ENCODE measurements around the gene CIAO3. TPM values are rescaled to one million over a fixed set of nuclear protein-coding genes. Genes with fewer than 3 reads are reported as not detected.
"Not testable (repeated sequence)": the region's sequence is repeated elsewhere in the genome, so short reads cannot be mapped to it uniquely, and the experiment has no call there.

Gene CIAO3
- total RNA-seq, 1 experiment from 2014 or later, result 31.9 TPM

DNA sequence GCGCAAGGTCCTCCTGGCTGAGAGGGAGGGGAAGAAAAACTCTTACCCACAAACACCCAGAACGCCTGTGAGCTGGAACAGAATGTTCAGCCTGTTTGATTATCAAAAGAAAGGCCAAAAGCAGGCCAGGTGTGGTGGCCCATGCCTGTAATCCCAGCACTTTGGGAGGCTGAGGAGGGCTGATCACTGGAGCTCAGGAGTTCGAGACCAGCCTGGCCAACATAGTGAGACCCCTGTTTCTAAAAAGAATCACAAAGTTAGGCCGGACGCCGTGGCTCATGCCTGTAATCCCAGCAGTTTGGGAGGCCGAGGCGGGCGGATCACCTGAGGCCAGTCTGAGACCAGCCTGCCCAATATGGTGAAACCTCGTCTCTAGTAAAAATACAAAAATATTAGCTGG lies 35.5 kb upstream of the CIAO3 start:
- DNase-seq (ENCODE audit: low read depth), result not testable (repeated sequence)

DNA sequence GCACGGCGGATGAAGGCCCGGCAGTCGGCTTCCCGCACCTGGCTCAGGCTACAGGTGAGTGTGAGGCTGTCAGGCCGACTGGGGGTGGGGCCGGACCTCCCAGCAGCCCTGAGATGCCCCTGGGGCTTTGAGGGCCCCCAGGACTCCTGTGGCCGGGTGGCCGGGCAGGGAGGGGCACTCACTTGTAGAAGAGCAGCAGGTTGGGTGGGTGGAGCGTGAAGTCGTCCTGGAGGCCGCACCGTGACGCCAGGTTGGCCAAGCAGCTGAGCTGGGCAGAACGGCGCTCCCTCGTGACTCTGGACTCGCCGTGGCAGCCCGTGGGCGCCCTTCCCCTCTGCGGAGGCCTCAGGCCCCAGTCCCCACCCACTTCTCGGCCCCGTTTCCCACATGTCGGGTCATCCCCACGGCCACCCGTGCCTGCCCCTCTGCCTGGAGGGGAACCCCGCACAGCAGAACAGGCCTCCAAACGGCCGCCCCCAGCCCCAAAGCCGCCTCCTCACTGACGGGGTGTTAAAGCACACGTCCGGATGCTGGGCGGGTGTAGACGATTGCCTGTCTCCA lies 34.5 kb upstream of the CIAO3 start:
- DNase-seq (ENCODE audit: low read depth), result no peak

DNA sequence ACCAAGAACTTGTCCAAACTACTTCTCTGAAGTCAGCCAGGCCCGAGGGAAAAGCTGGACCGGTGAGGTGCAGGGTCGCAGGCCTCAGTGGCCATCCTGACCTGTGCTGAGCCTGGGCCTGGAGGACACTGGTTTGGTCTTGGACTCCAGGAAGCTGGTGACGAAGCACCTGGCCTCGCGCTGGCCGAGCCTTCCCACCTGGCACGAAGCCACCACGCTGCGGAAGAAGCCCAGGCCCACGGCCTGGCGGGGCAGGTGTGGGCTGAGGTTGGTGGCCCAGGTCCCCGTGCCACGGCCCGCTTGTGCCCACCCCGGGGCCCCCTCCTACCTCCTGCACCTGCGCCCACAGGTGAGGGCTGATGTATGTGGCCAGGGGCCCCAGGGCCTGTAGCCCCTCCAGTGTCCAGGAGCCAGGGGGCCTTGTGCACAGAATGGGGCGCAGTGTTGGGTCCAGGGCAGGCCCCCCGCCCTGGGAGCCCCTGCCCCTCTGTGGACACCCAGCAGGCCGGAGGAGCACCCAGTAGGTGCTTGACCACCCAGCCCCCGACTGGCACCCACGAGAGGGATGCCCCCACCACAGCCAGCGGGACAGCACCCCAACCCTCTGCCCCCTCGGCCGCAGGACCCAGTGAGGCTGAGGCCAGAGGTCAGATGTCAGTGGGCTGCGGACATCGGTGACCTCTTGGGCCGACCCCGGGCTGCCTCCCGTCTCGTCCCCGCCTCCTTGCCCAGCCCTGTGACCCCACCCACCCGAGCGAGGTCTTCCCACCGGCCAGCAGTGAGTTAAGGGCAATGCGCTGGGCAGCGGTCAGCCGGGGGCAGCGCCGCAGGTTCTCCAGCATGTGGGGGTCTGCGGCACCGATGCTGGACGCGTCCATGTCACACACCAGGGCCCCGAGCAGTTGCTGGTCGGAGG lies 33.5 kb upstream of the CIAO3 start:
- DNase-seq (ENCODE audit: low read depth), result no peak

DNA sequence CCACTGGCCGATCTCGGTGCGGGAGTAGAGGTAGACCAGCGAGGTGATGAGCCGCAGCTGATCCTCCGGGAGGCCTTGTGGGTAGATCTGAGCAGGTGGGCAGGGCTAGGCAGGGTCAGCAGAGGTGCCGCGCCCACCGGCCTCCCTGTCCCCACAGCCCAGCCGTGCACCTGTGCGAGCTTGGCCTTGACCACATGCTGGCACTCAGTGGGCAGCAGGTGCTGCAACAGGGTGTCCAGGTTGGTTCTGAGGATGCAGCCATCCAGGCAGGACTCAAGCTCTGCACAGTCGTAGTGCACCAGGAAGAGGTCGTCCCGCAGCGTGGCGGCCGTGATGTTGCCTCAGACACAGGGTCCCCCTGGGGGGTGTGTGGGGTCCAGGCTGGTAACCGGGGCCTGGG lies 32.2 kb upstream of the CIAO3 start:
- no peak for DNase-seq (ENCODE audit: low read depth)

DNA sequence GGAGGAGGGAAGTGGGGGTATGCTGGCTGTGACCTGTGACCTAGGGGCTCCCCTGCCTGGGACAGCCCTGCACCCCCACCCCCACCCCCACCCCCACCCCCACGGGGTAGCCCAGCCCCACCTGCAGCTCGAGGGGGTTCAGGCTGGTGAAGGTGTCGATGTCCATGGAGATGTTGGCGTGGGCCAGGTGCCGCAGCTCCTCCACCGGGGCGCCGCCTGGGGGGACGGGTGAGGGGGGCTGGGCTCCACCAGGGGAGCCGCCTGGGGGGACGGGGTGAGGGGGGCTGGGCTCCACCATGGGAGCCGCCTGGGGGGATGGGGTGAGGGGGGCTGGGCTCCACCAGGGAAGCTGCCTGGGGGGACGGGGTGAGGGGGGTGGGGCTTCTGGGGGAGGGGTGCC lies 29.6 kb upstream of the CIAO3 start:
- no peak for DNase-seq (ENCODE audit: low read depth)

DNA sequence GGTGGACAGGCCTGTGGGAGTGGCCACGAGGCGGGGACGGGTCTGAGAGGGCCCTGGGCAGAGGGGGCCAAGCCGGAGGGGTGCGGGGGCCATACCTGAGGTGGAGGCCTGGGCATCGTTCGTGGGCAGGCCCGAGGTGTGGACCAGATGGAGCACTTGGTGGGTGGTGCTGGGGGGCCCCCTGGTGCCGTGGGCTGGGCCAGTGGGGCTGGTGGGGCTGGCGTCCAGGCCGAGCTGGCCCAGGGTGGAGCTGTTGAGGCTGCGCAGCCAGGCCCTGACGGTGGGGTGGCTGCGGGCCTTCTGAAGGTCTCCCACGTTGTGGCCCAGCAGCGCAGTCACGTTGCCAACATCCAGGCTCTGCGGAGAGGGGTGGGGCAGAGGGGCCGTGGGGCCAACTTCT lies 29.1 kb upstream of the CIAO3 start:
- no peak for DNase-seq (ENCODE audit: low read depth)

DNA sequence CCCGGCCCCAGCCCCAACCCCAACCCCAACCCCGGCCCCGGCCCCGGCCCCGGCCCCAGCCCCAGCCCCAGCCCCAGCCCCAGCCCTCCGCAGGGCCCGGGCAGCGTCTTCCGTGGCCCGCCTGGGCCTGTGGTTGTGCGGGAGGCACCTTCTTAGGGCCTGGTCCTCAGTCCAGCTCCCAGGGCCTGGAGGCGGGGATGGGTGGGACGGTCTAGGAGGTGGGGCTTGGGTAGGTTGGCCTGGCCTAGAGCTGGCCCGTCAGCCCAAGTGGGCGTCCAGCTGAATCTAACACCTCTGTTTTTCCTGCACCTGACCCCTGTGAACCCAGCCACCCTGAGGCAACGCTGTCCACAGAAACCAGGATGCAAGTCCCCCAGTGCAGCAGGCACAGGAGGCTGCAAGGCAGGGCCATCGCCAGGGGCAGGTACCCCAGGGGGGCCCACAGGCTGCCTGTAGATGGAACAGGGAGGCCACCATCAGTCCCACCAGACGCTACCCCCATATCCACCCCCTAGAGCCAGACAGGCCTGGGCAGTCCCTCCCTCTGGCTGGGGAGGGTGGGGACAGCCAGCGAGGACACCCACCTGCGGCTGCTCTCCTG lies 28.5 kb upstream of the CIAO3 start:
- DNase-seq (ENCODE audit: low read depth), result no peak

DNA sequence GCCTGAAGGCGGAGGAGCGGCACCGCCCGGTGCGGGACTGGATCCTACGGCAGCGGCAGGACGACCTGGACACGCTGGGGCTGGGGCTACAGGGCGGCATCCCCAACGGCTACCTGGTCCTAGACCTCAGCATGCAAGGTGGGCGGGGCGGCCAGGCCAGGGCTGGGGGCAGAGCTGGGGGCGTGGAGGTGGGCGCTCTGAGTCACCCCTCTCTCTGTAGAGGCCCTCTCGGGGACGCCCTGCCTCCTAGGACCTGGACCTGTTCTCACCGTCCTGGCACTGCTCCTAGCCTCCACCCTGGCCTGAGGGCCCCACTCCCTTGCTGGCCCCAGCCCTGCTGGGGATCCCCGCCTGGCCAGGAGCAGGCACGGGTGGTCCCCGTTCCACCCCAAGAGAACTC lies 27.6 kb upstream of the CIAO3 start:
- DNase-seq (ENCODE audit: low read depth), result no peak

DNA sequence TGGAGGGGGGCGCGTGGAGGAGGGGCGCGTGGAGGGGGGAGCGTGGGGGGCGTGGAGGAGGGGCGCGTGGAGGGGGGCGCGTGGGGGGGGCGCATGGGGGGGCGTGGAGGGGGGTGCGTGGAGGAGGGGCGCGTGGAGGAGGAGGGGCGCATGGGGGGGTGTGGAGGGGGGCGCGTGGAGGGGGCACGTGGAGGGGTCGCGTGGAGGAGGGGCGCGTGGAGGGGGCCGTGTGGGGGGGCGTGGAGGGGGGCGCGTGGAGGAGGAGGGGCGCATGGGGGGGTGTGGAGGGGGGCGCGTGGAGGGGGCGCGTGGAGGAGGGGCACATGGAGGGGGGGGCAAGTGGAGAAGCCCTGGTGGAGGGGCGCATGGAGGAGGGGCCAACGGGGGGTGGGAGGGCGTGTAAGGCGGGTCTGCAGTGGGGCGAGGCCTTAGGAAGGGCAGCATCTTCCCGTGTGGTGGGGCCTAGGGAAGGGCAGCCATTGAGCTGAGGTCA lies 27.0 kb upstream of the CIAO3 start:
- no peak for DNase-seq (ENCODE audit: low read depth)

DNA sequence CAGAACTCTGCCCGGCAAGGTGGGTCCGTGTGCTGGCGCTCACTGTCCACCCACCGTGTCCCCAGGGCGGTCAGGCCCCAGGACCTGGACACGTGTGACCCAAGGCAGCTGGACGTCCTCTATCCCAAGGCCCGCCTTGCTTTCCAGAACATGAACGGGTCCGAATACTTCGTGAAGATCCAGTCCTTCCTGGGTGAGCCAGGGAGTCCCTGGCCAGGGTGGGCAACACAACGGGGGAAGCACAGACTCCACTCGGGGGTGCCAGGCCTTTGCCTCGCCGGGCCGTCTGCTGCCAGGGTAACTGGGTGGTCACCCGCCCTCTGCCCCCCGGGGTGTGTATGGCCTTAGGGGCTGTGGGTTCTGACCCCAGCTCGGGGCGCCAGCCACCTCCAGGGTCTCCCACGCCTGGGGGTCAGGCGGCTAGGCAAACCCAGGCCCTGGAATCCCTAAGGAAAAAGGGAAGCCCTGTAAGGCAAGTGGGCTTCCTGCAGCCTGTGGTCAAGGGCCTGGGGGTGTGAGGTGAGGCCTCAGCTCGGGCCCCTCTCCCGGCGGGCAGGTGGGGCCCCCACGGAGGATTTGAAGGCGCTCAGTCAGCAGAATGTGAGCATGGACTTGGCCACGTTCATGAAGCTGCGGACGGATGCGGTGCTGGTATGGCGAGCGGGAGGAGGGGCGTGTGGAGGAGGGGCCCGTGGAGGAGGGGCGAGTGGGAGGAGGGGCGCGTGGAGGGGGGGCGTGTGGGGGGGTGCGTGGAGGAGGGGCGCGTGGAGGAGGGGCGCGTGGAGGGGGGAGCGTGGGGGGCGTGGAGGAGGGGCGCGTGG lies 26.2 kb upstream of the CIAO3 start:
- no peak for DNase-seq (ENCODE audit: low read depth)

DNA sequence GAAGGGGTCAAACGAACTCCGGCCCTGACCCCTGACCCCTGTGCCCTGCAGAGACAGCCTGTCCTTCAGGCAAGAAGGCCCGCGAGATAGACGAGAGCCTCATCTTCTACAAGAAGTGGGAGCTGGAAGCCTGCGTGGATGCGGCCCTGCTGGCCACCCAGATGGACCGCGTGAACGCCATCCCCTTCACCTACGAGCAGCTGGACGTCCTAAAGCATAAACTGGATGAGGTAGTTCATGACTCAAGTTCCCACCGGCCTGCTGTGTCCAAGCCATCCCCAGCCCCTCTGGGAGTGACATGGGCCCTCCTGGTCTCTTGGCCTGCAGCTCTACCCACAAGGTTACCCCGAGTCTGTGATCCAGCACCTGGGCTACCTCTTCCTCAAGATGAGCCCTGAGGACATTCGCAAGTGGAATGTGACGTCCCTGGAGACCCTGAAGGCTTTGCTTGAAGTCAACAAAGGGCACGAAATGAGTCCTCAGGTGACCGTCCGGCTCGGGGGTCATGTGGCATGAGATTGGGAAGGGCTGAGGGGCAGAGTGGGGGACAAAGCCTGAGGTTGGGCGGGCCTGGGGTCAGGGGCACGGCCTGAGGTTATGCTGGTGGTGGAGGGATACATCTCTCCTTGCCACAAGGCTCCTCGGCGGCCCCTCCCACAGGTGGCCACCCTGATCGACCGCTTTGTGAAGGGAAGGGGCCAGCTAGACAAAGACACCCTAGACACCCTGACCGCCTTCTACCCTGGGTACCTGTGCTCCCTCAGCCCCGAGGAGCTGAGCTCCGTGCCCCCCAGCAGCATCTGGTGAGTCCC lies 25.4 kb upstream of the CIAO3 start:
- DNase-seq (ENCODE audit: low read depth), result no peak

DNA sequence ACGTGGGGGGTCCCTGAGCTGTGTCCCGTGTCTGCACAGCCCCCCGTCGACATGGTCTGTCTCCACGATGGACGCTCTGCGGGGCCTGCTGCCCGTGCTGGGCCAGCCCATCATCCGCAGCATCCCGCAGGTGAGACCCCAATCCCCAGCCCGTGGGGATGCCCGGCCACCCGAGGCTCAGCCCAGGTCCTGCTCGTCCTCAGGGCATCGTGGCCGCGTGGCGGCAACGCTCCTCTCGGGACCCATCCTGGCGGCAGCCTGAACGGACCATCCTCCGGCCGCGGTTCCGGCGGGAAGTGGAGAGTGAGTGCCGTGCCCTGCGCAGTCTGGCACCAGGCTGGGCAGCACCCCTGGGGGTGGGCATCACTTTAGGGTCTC lies 24.7 kb upstream of the CIAO3 start:
- DNase-seq (ENCODE audit: low read depth), result no peak

DNA sequence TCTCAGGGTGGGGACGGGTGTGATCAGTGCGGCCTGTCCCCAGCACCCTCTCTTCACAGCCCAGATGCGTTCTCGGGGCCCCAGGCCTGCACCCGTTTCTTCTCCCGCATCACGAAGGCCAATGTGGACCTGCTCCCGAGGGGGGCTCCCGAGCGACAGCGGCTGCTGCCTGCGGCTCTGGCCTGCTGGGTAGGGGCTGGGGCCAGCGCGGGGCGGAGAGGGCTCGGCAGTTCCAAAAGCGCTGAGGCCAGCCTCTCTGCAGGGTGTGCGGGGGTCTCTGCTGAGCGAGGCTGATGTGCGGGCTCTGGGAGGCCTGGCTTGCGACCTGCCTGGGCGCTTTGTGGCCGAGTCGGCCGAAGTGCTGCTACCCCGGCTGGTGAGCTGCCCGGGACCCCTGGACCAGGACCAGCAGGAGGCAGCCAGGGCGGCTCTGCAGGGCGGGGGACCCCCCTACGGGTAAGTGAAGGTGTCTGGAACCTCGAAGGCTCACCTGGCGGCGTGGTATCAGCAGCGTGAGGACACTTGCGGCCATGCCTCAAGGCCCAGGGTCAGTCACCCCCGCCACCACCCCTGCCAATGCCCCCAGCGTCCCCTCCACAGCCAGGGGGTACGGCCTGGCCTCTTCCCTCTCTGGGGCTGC lies 24.2 kb upstream of the CIAO3 start:
- no peak for DNase-seq (ENCODE audit: low read depth)

DNA sequence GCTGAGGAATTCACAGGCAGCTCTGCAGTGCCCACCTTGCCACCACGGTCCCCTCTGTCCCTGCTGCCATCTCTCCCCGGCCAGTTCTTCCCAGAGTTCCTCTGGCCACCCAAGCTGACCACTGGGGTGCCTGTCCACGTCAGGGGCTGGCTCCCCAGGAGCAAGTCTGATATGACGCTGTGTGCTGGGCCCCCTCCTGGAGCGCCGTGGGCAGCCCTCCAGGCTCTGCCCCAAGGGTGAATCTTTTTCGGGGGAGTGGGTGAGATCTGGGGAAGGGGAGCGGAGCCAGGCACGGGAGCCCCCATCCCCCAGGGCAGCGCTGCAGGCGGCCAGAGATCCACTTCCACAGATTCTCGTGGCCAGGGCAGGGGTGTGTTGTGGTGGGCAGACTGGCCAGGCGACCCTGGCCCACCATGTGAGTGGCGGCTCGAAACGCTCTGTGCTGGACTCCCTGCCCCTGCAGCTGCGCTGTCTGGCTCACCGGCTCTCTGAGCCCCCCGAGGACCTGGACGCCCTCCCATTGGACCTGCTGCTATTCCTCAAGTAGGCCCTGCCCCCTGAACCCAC lies 23.5 kb upstream of the CIAO3 start:
- DNase-seq (ENCODE audit: low read depth), result no peak

DNA sequence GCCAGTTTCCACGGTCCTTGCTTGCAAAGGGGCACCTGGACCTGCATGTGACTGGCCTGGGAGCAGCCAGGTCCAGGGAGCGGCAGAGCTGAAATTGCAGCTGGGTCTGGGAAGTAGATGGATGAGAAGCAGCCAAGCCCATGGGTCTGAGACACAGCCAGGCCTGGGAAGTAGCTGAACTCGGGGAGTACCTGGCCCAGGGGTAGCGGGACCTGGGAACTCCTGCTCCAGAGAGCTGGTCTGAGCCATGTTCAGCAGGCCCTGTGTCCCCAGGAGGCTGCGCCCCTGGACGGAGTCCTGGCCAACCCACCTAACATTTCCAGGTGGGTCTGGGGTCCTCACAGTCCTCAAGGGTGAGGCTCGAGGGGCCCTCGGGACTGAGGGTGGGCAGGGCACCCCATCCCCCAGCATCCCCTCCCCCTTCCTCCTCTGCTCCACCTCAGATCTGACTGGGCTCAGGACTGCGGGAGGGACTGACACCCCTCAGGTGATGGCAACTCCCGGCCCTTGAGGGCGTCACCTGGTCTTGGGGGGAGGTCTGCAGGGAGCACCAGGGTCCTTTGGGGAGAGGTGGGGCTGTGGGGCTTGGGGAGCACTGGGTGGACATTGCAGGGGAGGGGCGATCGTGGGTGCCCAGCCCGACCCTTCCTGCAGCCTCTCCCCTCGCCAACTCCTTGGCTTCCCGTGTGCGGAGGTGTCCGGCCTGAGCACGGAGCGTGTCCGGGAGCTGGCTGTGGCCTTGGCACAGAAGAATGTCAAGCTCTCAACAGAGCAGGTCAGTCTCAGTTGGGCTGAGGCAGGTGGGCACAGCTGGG lies 22.8 kb upstream of the CIAO3 start:
- no peak for DNase-seq (ENCODE audit: low read depth)

DNA sequence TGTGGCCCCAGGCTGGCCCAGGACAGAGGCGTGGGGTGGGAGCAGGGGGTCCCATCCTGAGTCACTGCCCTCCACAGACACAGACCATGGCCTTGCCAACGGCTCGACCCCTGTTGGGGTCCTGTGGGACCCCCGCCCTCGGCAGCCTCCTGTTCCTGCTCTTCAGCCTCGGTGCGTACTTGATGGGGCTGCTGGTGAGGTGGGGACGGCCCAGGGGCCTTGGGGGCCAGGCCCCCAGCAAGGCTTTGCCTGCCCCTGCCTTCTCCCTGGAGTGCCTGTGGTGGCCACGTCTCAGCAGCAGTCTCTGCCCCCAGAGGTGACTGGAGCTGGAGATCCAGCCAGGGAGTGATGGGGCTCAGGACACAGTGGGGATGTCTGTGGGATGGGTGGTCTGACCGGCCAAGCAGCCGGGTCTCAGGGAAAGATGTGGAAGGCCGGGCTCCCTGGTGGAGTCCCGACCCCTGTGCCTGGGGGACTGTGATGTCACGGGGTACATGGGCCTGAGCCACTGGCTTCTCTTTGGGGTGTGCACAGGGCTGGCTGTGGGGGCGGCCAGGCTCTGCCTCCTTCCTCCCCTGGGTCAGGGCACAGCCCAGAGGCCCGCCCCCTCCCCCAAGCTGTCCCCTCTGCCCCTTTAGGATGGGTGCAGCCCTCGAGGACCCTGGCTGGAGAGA lies 21.9 kb upstream of the CIAO3 start:
- no peak for DNase-seq (ENCODE audit: low read depth)

DNA sequence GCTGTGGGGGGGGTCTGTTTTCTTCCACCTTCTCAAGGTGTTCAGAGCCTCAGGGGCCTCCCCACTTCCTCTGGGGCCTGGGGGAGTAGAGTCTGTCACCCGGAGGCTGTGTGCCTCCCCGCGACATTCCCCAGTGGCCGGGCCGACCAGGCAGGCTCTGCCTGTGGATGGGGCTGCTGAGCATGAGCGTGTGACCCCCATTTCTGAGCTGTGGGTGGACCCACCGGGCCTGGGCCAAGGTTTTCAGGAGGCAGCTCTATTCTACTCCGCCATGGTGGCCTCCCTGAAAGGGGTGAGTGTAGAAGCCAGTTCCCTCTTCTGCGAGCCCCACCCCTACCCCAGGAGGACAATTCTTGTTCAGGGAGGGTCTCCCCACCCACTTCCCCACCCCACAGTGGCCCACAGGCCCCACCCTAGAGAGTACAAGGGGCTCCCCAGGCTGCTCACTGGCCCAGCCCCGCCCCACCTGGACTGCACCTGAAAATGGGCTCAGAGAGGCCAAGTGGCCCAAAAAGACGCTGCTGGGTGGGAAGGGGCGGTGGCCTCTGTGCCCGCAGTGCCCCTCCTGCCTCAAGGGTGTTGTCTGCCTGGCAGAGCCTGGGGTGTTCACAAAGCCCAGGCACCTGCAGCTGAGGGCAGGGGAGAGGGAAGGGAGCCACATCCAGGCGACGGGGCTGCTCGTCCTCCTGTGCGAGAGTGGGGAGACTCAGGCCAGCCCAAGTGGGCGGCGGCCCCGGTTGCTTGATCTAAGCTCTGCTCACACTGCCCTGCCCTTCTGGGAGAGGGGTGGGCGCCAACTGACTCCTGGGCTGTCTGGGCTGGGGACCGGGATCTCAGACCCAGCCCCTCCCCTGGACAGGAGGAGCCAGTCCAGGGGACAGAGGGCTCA lies 21.1 kb upstream of the CIAO3 start:
- DNase-seq (ENCODE audit: low read depth), result no peak

Measured in LHCN-M2 (cell line).